Measurements from ENCODE around the gene MGMT. TPM values are rescaled to one million over a fixed set of nuclear protein-coding genes. Genes with fewer than 3 reads are reported as not detected.

MGMT gene
- total and polyA plus RNA-seq, 2 experiments from 2014 or later: 19.3 to 21.9 TPM

DNA sequence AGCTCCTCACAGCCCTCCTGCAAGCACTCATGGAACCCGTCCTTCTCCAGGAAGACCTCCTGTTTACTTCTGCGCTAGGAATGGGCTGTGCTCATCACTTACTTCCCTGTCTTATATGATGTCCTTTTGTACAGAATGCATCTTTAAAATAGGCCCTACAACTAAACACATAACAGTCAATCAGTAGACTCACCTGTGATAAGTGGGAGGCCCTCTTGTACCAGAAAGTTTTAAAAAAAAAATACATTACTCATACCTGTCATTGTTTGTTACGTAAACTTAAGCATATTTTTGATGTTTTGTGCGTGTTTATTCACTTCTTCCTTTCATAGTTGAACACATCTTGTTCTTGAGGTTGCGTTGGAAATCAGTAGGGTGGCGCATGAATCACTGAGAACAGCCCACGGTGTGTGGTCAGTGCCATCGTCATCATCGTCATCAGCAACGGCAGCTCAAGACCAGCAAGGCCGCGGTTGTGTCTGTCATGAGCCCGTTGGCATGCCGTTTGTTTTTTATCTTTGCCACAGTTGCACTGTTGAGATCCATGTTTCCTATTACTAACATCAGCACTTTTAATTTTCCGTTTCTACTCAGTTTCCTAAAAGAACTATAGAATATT is 232.8 kb downstream of the MGMT start (continued):
- TF ChIP-seq, protein P1, sequence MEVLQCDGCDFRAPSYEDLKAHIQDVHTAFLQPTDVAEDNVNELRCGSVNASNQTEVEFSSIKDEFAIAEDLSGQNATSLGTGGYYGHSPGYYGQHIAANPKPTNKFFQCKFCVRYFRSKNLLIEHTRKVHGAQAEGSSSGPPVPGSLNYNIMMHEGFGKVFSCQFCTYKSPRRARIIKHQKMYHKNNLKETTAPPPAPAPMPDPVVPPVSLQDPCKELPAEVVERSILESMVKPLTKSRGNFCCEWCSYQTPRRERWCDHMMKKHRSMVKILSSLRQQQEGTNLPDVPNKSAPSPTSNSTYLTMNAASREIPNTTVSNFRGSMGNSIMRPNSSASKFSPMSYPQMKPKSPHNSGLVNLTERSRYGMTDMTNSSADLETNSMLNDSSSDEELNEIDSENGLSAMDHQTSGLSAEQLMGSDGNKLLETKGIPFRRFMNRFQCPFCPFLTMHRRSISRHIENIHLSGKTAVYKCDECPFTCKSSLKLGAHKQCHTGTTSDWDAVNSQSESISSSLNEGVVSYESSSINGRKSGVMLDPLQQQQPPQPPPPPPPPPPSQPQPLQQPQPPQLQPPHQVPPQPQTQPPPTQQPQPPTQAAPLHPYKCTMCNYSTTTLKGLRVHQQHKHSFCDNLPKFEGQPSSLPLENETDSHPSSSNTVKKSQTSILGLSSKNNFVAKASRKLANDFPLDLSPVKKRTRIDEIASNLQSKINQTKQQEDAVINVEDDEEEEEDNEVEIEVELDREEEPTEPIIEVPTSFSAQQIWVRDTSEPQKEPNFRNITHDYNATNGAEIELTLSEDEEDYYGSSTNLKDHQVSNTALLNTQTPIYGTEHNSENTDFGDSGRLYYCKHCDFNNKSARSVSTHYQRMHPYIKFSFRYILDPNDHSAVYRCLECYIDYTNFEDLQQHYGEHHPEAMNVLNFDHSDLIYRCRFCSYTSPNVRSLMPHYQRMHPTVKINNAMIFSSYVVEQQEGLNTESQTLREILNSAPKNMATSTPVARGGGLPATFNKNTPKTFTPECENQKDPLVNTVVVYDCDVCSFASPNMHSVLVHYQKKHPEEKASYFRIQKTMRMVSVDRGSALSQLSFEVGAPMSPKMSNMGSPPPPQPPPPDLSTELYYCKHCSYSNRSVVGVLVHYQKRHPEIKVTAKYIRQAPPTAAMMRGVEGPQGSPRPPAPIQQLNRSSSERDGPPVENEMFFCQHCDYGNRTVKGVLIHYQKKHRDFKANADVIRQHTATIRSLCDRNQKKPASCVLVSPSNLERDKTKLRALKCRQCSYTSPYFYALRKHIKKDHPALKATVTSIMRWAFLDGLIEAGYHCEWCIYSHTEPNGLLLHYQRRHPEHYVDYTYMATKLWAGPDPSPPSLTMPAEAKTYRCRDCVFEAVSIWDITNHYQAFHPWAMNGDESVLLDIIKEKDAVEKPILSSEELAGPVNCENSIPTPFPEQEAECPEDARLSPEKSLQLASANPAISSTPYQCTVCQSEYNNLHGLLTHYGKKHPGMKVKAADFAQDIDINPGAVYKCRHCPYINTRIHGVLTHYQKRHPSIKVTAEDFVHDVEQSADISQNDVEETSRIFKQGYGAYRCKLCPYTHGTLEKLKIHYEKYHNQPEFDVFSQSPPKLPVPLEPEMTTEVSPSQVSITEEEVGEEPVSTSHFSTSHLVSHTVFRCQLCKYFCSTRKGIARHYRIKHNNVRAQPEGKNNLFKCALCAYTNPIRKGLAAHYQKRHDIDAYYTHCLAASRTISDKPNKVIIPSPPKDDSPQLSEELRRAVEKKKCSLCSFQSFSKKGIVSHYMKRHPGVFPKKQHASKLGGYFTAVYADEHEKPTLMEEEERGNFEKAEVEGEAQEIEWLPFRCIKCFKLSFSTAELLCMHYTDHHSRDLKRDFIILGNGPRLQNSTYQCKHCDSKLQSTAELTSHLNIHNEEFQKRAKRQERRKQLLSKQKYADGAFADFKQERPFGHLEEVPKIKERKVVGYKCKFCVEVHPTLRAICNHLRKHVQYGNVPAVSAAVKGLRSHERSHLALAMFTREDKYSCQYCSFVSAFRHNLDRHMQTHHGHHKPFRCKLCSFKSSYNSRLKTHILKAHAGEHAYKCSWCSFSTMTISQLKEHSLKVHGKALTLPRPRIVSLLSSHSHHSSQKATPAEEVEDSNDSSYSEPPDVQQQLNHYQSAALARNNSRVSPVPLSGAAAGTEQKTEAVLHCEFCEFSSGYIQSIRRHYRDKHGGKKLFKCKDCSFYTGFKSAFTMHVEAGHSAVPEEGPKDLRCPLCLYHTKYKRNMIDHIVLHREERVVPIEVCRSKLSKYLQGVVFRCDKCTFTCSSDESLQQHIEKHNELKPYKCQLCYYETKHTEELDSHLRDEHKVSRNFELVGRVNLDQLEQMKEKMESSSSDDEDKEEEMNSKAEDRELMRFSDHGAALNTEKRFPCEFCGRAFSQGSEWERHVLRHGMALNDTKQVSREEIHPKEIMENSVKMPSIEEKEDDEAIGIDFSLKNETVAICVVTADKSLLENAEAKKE (CRISPR knock-in tag; IDR thresholded peaks at IDR 0.05): no peak
- TF ChIP-seq, protein P2, sequence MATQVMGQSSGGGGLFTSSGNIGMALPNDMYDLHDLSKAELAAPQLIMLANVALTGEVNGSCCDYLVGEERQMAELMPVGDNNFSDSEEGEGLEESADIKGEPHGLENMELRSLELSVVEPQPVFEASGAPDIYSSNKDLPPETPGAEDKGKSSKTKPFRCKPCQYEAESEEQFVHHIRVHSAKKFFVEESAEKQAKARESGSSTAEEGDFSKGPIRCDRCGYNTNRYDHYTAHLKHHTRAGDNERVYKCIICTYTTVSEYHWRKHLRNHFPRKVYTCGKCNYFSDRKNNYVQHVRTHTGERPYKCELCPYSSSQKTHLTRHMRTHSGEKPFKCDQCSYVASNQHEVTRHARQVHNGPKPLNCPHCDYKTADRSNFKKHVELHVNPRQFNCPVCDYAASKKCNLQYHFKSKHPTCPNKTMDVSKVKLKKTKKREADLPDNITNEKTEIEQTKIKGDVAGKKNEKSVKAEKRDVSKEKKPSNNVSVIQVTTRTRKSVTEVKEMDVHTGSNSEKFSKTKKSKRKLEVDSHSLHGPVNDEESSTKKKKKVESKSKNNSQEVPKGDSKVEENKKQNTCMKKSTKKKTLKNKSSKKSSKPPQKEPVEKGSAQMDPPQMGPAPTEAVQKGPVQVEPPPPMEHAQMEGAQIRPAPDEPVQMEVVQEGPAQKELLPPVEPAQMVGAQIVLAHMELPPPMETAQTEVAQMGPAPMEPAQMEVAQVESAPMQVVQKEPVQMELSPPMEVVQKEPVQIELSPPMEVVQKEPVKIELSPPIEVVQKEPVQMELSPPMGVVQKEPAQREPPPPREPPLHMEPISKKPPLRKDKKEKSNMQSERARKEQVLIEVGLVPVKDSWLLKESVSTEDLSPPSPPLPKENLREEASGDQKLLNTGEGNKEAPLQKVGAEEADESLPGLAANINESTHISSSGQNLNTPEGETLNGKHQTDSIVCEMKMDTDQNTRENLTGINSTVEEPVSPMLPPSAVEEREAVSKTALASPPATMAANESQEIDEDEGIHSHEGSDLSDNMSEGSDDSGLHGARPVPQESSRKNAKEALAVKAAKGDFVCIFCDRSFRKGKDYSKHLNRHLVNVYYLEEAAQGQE (IDR thresholded peaks at IDR 0.05; ENCODE audit: unreplicated experiment): no peak
- TF ChIP-seq EZH2phosphoT487 (IDR thresholded peaks at IDR 0.05; ENCODE audit: unreplicated experiment) (no peak), ETS1 (IDR thresholded peaks at IDR 0.05) (no peak), CREB1 (CRISPR knock-in tag; IDR thresholded peaks at IDR 0.05; ENCODE audit: low read depth) (no peak), STAT1 (IDR thresholded peaks at IDR 0.05; ENCODE audit: unreplicated experiment) (no peak)
